Glomerular endothelial cell (primary cell): ENCODE data around the gene ZNF14. TPM values are rescaled to one million over a fixed set of nuclear protein-coding genes. Genes with fewer than 3 reads are reported as not detected.
"Not testable (repeated sequence)": the region's sequence is repeated elsewhere in the genome, so short reads cannot be mapped to it uniquely, and the experiment has no call there.

ENCODE experiments used
- DNase-seq: peaks from one replicate; pipeline ENCODE4 v3.0.0-alpha.2; 2011; ENCODE audit warnings: low read depth, low spot score; ENCODE audit errors: extremely low read depth
- total RNA-seq: library from RNA; depleted of rRNA; stranded (reverse); fragments of >200 nt; gene quantifications from 2 replicates; pipeline ENCODE4 v1.2.3, GENCODE V29; 2015

ZNF14 gene
- total RNA-seq, 1 donor from 2014 or later: 2.5 TPM

DNA sequence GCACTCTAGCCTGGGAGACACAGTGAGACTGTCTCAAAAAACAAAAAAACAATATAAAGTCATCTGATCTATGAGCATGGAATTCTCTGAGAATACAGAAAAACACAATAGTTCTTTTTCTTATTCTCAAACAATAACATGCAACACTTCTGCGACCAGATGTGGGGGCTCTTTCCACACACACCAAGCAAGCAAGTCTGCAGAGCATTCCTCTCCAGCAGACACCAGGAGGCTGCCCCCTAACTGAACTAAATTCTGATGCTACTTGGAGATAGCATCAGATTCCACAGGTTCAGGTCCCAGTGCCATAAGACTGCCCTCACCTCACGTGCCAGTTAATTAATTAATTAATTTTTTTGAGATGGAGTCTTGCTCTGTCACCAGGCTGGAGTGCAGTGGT lies 36.5 kb downstream of the ZNF14 start:
- no peak for DNase-seq

- no peak for DNase-seq
Observed at GRCh38 chr19:19691683-19692082, 41.2 kb downstream of the ZNF14 start.

DNA sequence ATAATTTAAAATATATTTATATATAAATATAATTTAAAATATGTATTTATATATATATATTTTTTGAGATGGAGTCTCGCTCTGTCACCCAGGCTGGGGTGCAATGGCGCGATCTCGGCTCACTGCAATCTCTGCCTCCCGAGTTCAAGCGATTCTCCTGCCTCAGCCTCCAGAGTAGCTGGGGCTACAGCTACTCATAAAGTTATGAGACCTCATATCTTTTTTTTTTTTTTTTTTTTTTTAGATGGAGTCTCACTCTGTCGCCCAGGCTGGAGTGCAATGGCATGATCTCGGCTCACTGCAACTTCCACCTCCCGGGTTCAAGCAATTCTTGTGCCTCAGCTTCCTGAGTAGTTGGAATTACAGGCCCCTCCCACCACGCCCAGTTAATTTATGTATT lies 43.9 kb downstream of the ZNF14 start:
- not testable (repeated sequence) for DNase-seq

- no peak for DNase-seq
Observed at GRCh38 chr19:19687090-19687489, 45.8 kb downstream of the ZNF14 start.

GRCh38 chr19:19686580-19686979 lies 46.3 kb downstream of the ZNF14 start:
- no peak for DNase-seq

DNA sequence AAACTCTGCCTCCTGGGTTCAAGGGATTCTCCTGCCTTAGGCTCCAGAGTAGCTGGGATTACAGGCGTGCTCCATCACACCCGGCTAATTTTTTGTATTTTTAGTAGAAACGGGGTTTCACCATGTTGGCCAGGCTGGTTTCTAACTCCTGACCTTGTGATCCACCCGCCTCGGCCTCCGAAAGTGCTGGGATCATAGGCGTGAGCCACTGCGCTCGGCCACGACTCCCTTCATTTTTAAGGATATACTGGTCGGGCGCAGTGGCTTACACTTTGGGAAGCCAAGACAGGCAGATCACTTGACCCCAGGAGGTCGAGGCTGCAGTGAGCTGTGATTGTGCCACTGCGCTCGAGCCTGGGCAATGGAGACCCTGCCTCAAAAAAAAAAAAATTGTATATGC lies 46.8 kb downstream of the ZNF14 start:
- DNase-seq: not testable (repeated sequence)

DNA sequence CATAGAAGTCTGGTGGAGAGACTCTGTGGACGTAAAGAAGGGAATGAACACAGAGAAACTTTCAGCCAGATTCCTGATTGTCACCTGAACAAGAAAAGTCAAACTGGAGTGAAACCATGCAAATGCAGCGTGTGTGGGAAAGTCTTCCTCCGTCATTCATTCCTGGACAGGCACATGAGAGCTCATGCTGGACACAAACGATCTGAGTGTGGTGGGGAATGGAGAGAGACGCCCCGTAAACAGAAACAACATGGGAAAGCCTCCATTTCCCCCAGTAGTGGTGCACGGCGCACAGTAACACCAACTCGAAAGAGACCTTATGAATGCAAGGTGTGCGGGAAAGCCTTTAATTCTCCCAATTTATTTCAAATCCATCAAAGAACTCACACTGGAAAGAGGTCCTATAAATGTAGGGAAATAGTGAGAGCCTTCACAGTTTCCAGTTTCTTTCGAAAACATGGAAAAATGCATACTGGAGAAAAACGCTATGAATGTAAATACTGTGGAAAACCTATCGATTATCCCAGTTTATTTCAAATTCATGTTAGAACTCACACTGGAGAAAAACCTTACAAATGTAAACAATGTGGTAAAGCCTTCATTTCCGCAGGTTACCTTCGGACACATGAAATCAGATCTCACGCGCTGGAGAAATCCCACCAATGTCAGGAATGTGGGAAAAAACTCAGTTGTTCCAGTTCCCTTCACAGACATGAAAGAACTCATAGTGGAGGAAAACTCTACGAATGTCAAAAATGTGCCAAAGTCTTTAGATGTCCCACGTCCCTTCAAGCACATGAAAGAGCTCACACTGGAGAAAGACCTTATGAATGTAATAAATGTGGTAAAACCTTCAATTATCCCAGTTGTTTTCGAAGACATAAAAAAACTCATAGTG lies 53.5 kb downstream of the ZNF14 start:
- DNase-seq: no peak

DNA sequence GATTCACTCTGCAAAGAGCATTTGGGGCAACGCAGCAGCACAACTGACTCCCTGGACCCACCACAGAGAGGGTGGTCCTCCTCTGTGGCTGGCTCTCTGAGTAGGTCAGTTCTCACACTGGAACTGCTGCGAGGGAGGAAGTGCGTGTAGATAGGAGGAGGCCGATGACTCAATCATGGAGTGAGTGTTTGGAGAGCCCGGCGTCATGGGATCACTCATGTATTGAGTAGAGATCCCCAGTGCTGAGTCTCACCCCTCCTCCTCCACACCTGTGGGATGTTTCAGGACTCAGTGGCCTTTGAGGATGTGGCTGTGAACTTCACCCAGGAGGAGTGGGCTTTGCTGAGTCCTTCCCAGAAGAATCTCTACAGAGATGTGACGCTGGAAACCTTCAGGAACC lies 55.3 kb downstream of the ZNF14 start:
- no peak for DNase-seq

- no peak for DNase-seq
Observed at GRCh38 chr19:19674315-19674714, 58.6 kb downstream of the ZNF14 start.

GRCh38 chr19:19672816-19673215 lies 60.1 kb downstream of the ZNF14 start:
- no peak for DNase-seq

- no peak for DNase-seq
Observed at GRCh38 chr19:19670070-19670551, 62.8 kb downstream of the ZNF14 start.

GRCh38 chr19:19668230-19669012 lies 64.5 kb downstream of the ZNF14 start, which contains the start of gene ZNF101:
TSS of gene ZNF101 (plus strand) at chr19:19668839. CDS start at chr19:19668964, 125 bp downstream.
- DNase-seq: peak; percentile 57

GRCh38 chr19:19665420-19665948 lies 67.4 kb downstream of the ZNF14 start:
- DNase-seq: not testable (repeated sequence)

DNA sequence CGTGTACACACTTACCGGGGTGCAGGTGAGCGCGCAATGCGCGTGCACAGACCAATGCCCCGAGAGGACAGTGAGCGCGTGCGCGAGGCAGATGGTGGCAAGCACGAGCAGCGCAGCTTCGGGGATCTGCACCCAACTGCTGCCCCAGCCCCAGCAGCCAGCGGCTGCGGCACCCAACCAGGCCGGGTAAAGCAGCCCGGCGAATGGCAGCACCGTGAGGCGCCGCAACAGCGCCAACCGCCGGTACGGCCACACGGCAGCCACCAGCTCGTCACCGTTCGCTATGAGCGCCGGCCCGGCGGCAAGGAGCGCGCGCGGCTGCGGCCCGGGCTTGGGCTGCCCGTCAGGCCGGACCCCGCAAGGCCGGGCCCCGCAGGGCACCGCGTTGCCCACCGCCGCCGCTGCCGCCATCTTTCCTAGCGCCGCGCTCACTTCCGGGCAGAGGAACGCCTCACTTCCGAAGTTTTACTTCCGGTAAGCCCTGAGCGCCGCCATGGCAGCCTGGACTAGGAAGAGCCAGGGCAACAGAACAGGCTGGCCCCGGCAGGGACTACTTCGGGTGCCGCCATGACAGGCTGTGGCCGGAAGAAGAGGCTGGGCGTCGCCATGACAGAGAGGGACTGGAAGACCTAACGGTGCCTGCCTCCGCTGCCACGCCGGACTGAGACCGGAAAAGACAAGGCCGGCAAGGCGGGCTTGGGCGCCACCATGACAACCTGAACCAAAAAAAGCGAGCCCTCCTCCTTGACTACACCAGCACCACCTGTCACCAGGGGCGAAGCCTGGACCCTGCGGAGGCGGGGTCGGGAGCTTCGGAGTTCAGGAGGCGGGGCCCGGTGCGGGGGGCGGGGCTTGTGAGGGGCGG lies 69.4 kb downstream of the ZNF14 start, which contains the start of gene ATP13A1:
Gene ATP13A1, minus strand, starts transcription at position 421 of the 865 bp plus-strand sequence. Its CDS starts 10 bp downstream, at position 411.
- DNase-seq: peak; percentile 71

- no peak for DNase-seq
Observed at GRCh38 chr19:19662871-19663255, 70.0 kb downstream of the ZNF14 start.

- no peak for DNase-seq
Observed at GRCh38 chr19:19662344-19662743, 70.6 kb downstream of the ZNF14 start.

GRCh38 chr19:19661675-19662251 lies 71.1 kb downstream of the ZNF14 start:
- DNase-seq: no peak

DNA sequence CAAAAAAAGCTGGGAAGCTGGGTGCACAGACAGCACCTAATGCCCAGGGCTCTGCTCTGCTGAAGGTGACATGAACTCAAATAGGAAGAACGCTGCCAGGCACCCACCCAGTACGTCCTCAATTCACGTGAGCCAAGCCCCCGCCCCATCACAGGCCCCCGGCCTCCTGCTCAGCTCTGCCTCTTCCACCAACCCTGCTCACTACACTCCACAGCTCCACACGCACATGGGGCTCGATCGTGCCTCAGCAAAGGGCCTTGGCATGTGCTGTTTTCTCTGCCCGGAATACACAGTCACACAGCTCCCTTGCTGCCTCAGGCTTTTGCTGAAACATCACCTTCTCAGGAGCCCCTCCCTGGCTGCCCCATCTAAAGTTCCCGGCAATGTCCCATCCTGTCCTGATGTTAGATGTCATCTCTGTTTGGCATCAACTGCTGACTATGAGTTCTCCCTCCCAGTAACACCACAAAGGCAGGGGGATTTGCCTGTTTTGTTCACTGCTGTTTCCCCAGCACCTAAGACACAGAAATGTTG lies 71.7 kb downstream of the ZNF14 start:
- no peak for DNase-seq
